Mammary epithelial cell (primary cell): ENCODE measurements around the gene HIGD1A.

Experiments
- CTCF ChIP-seq, 2 donors: IDR thresholded peaks in 1 of 2; conservative IDR thresholded peaks in 1 of 2; 2 replicates each; pipeline ENCODE4 v1.5.1; 2011 to 2012; ENCODE audit warnings: inconsistent platforms in 2 of 2, low read length in 2 of 2, mild to moderate bottlenecking in 2 of 2, control low read depth in 1 of 2, low read depth in 1 of 2; ENCODE audit not compliant: insufficient read depth in 1 of 2; ENCODE audit errors: extremely low read depth in 1 of 2
- EZH2 ChIP-seq: IDR thresholded peaks from 2 replicates; pipeline ENCODE4 v1.6.1; 2012; ENCODE audit warnings: low read length, inconsistent platforms, borderline replicate concordance

- TF ChIP-seq CTCF (conservative IDR thresholded peaks at IDR 0.05 in 1 of 2, IDR thresholded peaks at IDR 0.05 in 1 of 2; ENCODE audit: extremely low read depth in 1 of 2, insufficient read depth in 1 of 2, low read depth in 1 of 2, low read length in 2 of 2) (no peak), EZH2 (no peak)
Measured at GRCh38 chr3:42747581-42747980, 56.7 kb downstream of the HIGD1A start.
